ENCODE results near the gene PXDN.
A peak's percentile ranks its signal among the peaks of the same experiment; 100 is the strongest.
"Not testable (repeated sequence)": the region's sequence is repeated elsewhere in the genome, so short reads cannot be mapped to it uniquely, and the experiment has no call there.

PXDN gene

DNA sequence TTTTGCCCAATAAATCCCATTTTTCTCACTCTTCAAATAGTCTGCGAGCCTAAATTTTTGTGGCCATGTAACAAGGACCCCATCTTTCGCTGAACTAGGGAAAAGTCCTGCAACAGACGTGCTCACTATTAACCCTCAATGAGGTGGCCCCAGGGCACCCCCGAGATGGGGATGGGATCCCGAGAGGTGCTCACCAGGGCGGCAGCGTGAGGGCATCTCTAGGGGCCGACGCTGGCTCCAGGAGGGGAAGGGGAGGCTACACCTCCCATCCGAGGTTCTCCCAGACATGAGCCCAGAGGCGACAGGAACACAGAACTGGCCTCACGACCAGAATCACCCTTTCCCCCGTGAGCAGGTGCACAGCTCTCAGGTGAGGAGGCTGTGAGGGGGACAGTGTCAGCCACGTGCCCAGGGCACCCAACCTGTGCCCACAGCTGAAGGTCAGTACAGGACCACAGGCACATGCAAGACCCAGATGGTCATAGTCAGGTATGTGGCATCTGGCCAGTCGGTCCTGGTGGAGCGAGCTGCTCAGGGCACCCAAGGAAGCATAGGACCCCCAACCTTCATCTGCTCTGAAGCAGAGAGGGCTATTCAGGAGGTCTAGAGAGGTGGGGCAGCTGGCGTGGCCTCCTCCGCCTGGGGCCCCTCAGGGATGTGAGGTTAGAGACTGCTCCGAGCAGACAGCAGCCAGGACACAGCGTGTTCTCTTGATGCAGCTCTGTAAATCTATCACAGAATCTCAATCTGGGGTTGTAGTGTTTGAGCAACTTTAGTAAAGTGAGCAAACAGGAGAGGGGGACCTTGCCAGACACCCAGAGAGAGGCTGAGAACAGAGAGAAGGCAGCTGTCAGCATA is 62.8 kb downstream of the PXDN start:
- no peak for DNase-seq (ENCODE audit: low spot score)

GRCh38 chr2:1681017-1681318 is 63.3 kb downstream of the PXDN start:
- DNase-seq (ENCODE audit: low spot score) = no peak

- DNase-seq (ENCODE audit: low spot score) = no peak
Observed at GRCh38 chr2:1680222-1681016, 63.9 kb downstream of the PXDN start.

DNA sequence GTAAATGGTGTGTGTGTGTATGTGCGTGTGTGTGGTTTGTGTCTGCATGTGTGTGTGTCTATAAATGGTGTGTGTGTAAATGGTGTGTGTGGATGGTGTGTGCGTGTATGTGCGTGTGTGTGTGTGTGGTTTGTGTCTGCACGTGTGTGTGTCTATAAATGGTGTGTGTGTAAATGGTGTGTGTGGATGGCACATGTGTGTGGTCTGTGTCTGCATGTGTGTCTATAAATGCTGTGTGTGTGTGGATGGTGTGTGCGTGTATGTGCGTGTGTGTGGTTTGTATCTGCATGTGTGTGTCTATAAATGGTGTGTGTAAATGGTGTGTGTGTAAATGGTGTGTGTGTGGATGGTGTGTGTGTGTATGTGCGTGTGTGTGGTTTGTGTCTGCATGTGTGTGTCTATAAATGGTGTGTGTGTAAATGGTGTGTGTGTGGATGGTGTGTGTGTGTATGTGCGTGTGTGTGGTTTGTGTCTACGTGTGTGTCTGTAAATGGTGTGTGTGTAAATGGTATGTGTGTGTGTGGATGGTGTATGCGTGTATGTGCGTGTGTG is 64.8 kb downstream of the PXDN start:
- not testable (repeated sequence) for DNase-seq (ENCODE audit: low spot score)

- DNase-seq (ENCODE audit: low spot score) = not testable (repeated sequence)
Observed at GRCh38 chr2:1679065-1679464, 65.2 kb downstream of the PXDN start.

DNA sequence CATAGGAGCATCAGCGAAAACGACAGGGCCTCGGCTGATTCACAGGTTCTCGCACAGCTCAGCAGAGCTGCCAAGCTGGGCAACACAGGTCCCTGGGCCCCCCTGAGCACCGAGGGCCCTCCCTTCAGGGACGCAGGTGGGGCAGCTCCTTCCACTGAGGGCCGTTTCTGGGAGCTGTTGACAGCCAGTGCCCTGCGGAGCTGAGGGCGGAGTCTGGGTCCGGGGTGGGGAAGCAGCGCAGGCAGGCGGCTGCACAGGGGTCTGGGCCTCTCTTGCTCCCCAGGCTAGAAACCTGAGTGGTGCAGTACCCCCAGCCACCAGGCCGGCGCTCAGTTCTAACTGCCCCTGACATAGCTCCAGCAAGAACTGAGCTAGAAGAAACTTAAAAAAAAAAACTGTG is 65.7 kb downstream of the PXDN start:
- DNase-seq (ENCODE audit: low spot score) = no peak

DNA sequence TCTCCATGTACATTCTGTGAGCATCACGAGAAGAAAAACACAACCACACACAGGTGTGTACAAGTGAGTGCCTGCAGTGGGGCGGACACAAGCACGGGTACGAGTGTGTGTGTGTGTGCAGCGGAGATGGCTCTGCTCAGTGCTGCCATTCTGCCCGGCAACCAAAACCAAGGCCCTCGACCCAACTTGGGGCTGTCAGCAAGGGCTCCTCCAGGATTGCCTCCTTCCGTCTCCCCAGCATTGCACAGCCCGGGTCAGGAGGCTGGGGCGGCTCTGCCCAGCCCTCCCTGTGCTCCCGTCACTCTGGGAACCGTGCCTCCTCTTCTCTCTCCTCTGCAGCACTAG is 66.5 kb downstream of the PXDN start:
- DNase-seq (ENCODE audit: low spot score) = no peak

DNA sequence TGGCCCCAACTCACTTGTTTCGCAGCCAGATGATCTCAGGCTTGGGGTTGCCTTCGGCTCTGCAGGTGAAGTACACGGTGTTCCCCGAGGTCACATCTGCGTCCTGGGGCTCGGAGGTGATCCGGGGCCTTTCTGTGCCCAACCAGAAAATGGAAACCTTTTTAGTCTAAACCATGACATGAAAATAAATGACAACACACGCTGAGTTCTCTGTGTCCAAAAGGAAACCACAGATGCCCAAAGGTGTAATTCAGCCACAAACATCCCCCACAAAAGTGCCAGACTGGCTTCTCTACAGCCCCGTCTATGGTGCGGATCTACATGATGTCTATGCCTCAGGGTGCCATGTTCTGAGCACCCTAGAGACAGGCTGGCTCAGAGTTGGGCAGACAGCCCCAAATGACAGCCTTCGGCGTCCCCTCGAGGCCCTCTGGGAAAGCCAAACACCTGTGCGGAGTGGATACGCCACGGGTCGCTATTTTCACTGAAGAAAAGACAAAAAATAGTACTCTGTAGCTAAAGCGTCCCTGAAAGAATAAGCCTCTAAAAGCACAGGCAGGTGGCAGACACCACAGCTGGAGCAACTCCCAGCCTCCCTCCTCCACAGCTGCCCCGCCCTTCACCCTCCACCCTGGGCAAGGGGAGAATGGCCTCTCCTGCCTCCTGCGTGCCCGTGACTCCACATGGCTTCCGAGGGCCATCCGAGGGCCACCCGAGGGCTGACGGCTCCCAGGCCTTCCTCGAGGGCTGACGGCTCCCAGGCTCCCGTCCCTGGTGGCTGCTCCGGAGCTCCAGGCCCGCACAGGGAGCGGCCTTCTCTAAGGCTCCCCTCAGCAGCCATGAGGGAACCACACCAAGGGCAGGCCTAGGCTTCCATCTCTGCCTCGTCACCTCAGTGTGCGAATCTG is 67.1 kb downstream of the PXDN start:
- no peak for DNase-seq (ENCODE audit: low spot score)

- no peak for DNase-seq (ENCODE audit: low spot score)
Observed at GRCh38 chr2:1676091-1676912, 68.0 kb downstream of the PXDN start.

DNA sequence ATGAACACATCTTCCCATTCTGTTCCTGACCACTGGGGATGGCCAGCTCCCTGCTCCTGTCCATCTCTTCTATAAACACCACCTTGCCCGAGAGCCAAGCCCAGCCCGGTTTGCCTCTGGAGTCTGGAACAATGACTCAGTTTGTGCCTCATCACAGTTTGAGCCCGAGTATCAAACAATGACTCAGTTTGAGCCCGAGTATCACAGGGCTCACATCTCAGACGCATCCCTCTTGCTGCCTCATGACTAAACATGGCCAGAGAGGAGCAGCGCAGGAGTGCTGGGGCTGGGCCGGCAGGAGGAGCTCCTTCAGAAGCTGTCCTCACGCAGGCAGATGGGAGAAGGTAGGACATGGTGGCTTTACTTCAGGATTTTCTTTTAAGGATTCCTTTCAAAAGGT is 68.7 kb downstream of the PXDN start:
- DNase-seq (ENCODE audit: low spot score) = peak; percentile 96

DNA sequence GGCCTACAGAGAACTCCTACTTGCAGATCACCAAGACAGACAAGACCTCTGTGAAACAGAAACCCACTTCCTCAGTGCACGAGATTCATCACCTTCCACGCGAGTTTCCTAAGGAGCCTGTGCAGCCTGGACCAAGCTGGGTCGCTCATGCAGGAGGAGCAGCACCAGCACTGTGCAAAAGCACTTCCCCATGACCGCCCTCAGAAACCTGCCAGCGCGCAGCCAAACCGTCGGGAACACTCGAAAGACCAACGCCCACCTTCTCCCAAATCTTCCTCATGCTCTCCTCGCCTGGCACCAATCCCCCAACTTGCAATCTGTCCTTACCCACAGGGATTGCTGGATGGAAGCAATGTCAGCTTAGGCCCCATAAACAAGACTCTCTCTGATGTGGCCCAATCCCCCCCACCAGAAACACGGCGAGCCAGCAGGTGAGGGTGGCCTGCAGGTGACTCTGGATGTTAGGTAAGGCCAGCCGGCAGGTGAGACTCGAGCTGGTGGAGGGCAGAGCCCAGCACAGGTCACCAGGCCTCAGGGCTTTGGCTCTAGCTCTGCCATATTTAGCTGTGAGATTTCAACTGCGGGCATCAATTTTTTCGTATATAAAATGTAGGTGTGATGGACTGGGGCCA is 69.4 kb downstream of the PXDN start:
- no peak for DNase-seq (ENCODE audit: low spot score)

DNA sequence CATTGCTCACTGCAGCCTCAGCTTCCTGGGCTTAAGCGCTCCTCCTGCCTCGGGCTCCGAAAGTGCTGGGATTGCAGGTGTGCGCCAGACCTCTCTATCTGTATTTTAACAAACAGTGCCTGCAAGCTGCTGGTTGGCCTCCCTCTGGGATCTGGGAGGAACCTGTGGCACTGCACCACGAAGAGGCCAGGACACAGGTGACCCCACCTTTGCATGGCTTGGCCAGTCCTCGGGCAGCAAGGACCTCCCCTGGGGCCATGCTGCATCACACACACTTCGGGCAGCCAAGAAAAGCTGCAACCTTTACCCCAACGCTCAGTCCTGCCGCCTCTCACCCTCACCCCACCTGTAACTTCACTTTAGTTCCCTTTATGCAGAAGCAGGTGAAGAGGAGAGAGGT is 70.0 kb downstream of the PXDN start:
- no peak for DNase-seq (ENCODE audit: low spot score)

DNA sequence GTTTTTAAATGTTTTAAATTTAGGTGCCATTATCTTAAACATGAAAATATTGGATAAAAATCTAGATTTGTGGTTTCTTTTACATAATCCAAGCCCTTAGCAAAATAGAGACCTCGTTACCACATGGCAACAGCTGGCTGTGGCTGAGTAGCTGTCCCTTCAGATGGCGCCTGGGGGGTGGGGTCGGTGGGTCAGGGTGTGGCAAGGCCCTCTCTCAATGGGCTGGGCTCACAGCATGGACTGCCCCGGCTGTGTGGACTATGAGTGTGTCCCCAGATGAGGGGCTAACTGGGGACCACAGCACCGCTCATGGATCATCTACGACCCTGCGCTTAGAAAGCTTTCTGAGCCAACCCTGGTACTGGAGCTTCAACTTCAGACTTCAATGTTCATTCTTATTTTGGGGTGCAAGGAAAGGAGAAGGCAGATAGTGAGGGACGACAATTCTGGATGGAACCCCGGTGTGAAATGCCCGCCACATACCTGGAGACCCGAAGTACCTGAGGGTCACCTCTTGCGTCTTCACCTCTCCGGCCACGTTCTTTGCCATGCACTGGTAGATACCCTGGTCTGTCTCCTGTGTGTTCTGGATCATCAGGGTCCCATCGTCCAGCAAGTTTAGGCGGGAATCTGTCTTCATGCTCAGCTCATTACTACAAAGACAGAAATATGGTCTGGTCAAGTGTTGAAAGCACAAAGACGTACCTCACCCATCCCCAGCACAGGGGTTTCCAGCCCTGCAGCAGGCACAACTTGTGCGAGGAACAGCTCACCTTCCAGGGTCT is 71.0 kb downstream of the PXDN start:
- no peak for DNase-seq (ENCODE audit: low spot score)

DNA sequence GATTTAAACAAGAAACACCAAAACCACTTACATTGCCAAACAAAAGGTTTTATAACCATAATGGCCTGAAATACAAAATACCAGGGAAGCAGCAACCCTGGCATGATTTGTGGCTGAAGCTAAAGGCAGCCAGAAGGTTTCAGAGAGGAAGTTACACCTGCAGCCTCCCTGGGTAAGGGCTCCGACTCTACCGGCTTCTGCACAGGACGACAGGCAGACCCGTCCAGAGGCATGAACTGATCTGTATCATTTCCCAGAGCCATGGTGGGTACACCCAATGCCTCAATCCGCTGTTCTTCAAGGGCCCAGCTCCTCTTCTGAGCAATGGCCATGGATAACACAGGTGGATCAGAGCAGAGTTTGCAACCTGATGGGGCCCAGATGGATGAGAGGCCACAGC is 71.6 kb downstream of the PXDN start:
- DNase-seq (ENCODE audit: low spot score) = no peak

- no peak for DNase-seq (ENCODE audit: low spot score)
Observed at GRCh38 chr2:1671916-1672315, 72.4 kb downstream of the PXDN start.

GRCh38 chr2:1670636-1671035 is 73.7 kb downstream of the PXDN start:
- DNase-seq (ENCODE audit: low spot score) = no peak

GRCh38 chr2:1665761-1666505 is 78.4 kb downstream of the PXDN start:
- no peak for DNase-seq (ENCODE audit: low spot score)

- no peak for DNase-seq (ENCODE audit: low spot score)
Observed at GRCh38 chr2:1664698-1665097, 79.6 kb downstream of the PXDN start.

- no peak for DNase-seq (ENCODE audit: low spot score)
Observed at GRCh38 chr2:1664076-1664605, 80.2 kb downstream of the PXDN start.

Measured in AG08395 (cell line).